GM19099 (cell line): Measurements from ENCODE around the gene PLCB1.

Experiments used
- POLR2A ChIP-seq: IDR thresholded peaks from 3 replicates; pipeline ENCODE4 v1.6.1; 2011; ENCODE audit warnings: low read depth; ENCODE audit not compliant: insufficient read length; ENCODE audit errors: extremely low read depth

PLCB1 gene

DNA sequence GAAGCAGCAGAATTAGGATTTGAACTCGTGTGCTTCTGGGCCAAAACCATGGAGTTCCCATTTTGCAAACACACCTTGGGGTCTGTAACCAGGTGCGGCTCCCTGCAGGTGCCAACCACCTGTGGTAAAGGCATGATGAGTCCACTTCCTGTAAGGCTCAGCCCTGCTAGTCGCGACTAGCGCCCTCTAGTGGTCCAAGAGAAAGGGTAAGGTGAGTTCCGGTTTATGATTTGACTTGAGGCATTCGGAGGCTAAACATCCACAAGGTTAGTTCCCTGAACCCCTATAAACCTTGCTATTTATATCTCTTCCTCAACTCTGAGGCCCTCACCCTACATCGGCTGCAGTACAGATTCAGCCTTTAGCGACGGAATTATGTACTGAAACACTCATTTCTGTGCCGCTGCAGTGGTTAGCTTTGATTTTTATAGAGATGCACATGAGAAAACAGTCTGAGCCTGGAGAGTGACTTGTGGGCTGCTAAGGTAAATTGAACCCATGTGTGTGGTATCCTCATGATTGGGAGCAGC lies 173.4 kb downstream of the PLCB1 start:
- TF ChIP-seq POLR2A, result no peak

- no peak for TF ChIP-seq POLR2A
Measured at GRCh38 chr20:8306937-8307336, 174.9 kb downstream of the PLCB1 start.

GRCh38 chr20:8309634-8310033 lies 177.6 kb downstream of the PLCB1 start:
- no peak for TF ChIP-seq POLR2A

- TF ChIP-seq POLR2A, result no peak
Measured at GRCh38 chr20:8310618-8311017, 178.6 kb downstream of the PLCB1 start.

- no peak for TF ChIP-seq POLR2A
Measured at GRCh38 chr20:8313073-8313472, 181.0 kb downstream of the PLCB1 start.

DNA sequence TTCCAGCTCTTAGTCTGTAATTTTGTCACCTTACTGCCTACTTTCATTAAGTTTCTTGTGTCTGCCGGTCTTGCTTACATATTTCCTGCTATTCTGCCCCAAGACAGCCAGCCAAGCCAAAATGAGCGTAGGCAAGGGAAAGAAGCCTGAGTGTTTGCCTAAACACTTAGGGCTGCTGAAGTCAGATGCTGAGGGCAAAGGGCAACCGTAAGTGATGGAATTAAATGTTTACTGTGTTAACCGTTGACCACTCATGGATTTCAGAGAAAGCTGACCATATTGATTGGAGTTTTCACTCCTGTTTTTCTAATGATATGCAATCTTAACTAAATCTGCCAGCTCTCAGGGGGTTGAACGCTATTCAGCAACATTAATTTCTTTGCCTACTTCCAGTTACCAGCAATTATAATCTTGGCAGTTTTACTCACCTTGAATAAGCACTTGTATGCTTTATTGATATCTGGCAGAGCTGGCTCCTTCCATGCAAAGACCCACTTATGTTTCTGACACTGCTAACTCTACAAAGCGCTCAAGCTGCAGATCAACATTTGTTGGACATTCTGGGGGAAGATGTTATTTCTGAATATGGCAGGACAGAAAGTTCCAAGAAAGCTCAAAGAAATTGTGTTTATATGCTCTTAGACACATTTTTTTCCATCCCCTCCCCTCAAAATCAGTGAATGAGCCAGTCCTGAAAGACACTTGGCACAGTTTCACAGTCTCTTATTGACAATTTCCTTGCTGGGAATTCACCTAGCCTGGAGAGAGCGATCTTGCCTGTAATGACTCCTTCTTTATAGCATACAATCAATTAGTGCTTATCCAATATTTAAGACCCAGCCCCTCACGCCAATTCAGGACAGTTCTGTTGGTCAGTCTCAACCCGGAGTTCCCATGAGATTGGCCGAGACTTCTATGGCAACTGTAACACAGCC lies 183.8 kb downstream of the PLCB1 start:
- TF ChIP-seq POLR2A, result no peak

DNA sequence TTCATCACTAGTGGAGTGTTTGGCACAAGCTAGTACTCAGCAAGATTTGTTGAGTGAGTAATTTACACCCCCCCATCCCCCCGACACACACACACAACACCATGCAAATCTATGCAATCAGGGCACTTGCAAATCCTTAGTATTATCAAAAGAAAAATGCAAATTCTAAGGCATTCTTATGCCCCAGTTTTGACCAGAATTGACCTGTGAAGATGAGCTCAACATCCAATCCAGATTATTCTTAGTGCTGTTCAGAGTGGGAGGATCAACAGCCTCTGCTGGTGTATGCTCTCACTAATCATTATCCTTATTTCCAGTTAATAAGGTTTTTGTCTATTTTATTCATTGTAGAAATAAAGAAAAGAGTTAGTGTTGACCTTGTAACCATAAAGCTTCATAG lies 185.4 kb downstream of the PLCB1 start:
- no peak for TF ChIP-seq POLR2A

- TF ChIP-seq POLR2A, result no peak
Measured at GRCh38 chr20:8318965-8319625, 187.0 kb downstream of the PLCB1 start.

DNA sequence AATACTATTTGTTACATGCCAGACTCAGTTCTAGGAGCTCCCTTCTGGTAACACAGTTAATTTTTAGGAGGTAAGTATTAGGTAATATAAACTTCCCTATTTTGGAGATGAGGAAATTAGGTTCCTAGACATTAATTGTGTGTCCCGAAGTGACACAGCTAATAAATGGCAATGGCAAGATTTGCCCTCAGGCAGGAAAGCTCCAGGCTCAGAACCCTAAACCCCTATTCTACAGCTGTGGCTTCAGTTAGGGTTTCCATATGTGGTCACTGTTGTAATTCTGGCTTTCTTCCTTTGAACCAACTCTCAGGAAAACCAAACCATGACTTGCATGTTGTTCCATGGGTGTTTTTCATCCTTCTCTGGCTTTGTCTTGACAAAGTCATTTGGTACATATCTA lies 188.2 kb downstream of the PLCB1 start:
- TF ChIP-seq POLR2A, result no peak

DNA sequence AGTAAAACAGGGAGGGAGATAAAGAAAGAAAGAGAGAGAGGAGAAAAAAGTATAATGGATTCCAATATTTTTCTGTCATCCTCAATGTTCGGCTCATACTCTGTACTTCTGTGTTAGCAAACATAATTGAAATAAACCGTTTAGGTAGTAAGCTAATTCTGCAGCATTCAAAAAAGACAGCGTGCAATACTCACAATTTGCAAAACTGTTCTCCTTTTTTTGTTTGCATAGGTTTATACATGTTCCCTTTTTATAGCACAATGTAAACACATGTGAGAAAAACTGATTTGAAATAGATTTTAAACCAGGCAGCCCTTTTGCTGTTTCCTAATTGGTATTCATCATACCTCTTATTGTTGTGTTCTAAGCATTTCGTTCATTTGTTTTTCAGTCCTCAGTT lies 188.9 kb downstream of the PLCB1 start:
- no peak for TF ChIP-seq POLR2A

GRCh38 chr20:8322662-8323217 lies 190.7 kb downstream of the PLCB1 start:
- TF ChIP-seq POLR2A, result no peak

- no peak for TF ChIP-seq POLR2A
Measured at GRCh38 chr20:8326191-8326590, 194.1 kb downstream of the PLCB1 start.

- no peak for TF ChIP-seq POLR2A
Measured at GRCh38 chr20:8326899-8327298, 194.8 kb downstream of the PLCB1 start.

DNA sequence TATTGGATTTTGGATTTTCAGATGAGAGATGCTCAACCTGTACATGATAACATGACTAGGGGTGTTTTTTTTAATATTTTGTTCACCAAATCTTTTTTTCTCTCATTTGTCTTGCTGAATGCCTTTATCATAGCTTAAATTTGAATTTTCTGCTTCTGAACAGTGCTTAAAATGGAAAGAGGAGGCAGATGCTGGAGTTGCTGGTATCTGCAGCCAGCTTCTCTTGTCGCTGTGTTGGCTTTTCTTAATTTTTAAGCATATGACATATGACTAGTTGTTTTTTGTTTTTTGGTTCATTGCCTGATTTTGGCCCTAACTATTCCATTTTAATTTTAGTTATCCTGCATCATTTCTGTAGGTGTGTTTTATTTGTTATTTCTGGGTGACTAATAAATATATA lies 196.1 kb downstream of the PLCB1 start:
- no peak for TF ChIP-seq POLR2A

DNA sequence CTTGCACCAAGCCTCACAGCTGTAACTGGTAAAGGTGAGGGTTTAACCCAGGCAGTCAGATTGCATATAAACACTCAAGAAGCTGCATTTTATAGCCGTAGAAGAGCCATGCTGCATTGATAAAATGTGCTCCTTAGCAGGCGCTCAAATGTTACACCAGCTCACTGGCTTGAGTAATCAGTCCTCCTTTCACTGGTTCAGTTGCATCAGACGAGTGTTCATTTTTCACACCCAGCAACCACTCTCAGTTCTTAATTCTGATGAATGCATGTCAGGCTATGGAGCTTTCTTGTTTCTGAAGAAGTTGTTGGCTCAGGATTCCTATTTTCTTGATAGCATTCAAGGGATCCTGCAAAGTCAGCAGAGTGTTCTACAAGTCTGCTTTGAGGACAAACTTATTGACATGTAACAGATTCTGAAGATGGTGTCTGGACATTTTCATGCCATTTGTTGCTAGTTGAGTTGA lies 198.3 kb downstream of the PLCB1 start:
- no peak for TF ChIP-seq POLR2A
